HG03025 (cell line): Measurements from ENCODE around the gene ERF.

Experiments
- ATAC-seq: cut with Tn5 transposase; IDR thresholded peaks from one replicate; pipeline ENCODE4 v1.9.1; 2021; ENCODE audit warnings: mild to moderate bottlenecking, moderate library complexity; ENCODE audit not compliant: unreplicated experiment, low FRiP score

Gene ERF

GRCh38 chr19:42255766-42256745 is 1.1 kb upstream of the ERF start:
- ATAC-seq = no peak

- ATAC-seq = no peak
These were observed 659 bp downstream of the ERF start for GRCh38 chr19:42254089-42254849.

GRCh38 chr19:42253245-42254088 is 1.5 kb downstream of the ERF start:
- ATAC-seq = no peak

- ATAC-seq = no peak
These were observed 2.3 kb downstream of the ERF start for GRCh38 chr19:42252365-42253244.

GRCh38 chr19:42251572-42252358 is 3.2 kb downstream of the ERF start:
- no peak for ATAC-seq

GRCh38 chr19:42250666-42251531 is 4.0 kb downstream of the ERF start:
- ATAC-seq = no peak

GRCh38 chr19:42250183-42250665 is 4.7 kb downstream of the ERF start:
- ATAC-seq = no peak

GRCh38 chr19:42249769-42250168 is 5.2 kb downstream of the ERF start:
- no peak for ATAC-seq

- ATAC-seq = no peak
These were observed 5.7 kb downstream of the ERF start for GRCh38 chr19:42249149-42249750.

GRCh38 chr19:42248270-42249148 is 6.4 kb downstream of the ERF start:
- no peak for ATAC-seq

- no peak for ATAC-seq
These were observed 7.2 kb downstream of the ERF start for GRCh38 chr19:42247640-42248199.

GRCh38 chr19:42246922-42247639 is 7.8 kb downstream of the ERF start:
- ATAC-seq = no peak

GRCh38 chr19:42246143-42246921 is 8.6 kb downstream of the ERF start:
- ATAC-seq = no peak

GRCh38 chr19:42245231-42245630 is 9.7 kb downstream of the ERF start:
- no peak for ATAC-seq
